ENCODE results near the gene PKIB.
"Not testable (repeated sequence)": the region's sequence is repeated elsewhere in the genome, so short reads cannot be mapped to it uniquely, and the experiment has no call there.

PKIB gene

DNA sequence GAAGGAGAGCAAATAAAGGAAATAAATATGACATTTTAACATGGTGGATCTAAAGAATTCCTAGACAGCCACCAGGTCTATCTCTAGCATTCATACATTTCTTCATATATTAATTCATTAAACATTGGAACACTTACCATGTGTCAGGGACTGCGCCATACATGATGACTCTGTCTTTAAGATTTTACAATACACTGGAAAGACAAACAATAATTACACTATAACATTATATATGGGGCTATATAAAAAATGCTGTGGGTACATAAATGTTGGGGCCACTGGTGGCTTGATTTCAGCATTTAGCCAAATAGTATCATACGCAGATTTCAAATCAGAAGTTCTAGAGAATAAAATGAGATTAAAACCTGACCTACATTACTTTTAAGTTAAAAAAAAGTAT lies 33.3 kb upstream of the PKIB start:
- no peak overlapping the region for H3K4me2 ChIP-seq (ENCODE audit: low read length)
- no peaks in the 10 kb centered on the region for H3K9me3 ChIP-seq (ENCODE audit: control insufficient read depth, low read length)
- H3K27me3 ChIP-seq (ENCODE audit: control insufficient read depth, insufficient read depth, low read length): no peaks in the 10 kb centered on the region
- H3K27ac ChIP-seq: no peak overlapping the region
- no peaks in the 10 kb centered on the region for H3K36me3 ChIP-seq (ENCODE audit: control insufficient read depth, insufficient read depth, low read length)
- no peak overlapping the region for H2AFZ ChIP-seq
- no peaks in the 10 kb centered on the region for H3K79me2 ChIP-seq
- no peak overlapping the region for H3K9ac ChIP-seq
- H3K4me3 ChIP-seq (ENCODE audit: low read depth, low read length): no peak overlapping the region
- no peaks in the 10 kb centered on the region for H3K4me1 ChIP-seq
- TF ChIP-seq, protein P1, sequence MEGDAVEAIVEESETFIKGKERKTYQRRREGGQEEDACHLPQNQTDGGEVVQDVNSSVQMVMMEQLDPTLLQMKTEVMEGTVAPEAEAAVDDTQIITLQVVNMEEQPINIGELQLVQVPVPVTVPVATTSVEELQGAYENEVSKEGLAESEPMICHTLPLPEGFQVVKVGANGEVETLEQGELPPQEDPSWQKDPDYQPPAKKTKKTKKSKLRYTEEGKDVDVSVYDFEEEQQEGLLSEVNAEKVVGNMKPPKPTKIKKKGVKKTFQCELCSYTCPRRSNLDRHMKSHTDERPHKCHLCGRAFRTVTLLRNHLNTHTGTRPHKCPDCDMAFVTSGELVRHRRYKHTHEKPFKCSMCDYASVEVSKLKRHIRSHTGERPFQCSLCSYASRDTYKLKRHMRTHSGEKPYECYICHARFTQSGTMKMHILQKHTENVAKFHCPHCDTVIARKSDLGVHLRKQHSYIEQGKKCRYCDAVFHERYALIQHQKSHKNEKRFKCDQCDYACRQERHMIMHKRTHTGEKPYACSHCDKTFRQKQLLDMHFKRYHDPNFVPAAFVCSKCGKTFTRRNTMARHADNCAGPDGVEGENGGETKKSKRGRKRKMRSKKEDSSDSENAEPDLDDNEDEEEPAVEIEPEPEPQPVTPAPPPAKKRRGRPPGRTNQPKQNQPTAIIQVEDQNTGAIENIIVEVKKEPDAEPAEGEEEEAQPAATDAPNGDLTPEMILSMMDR (IDR thresholded peaks at IDR 0.05): no peak

DNA sequence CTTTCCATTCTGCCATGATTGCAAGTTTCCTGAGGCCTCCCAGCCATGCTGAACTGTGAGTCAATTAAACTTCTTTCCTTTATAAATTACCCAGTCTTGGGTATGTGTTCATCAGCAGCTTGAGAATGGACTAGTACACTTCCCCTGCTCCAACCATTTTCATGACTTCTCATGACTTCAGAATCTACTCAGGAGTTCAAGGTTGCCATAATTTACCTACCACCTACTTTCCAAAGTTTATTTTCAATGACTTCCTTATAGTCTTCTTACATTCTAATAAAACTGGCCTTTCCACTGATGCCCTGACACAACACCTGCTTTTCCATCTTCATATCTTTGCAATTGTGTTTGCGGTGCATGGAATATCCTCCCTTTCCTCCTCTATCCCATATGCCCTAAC lies 31.2 kb upstream of the PKIB start:
- no peaks in the 10 kb centered on the region for H3K36me3 ChIP-seq (ENCODE audit: control insufficient read depth, insufficient read depth, low read length)
- no peak overlapping the region for H3K9ac ChIP-seq
- TF ChIP-seq, protein P1 (IDR thresholded peaks at IDR 0.05): no peak
- H3K9me3 ChIP-seq (ENCODE audit: control insufficient read depth, low read length): no peaks in the 10 kb centered on the region
- H3K27me3 ChIP-seq (ENCODE audit: control insufficient read depth, insufficient read depth, low read length): no peaks in the 10 kb centered on the region
- no peaks in the 10 kb centered on the region for H3K79me2 ChIP-seq
- no peak overlapping the region for H3K4me2 ChIP-seq (ENCODE audit: low read length)
- H3K4me1 ChIP-seq: no peaks in the 10 kb centered on the region
- H2AFZ ChIP-seq: no peak overlapping the region
- no peak overlapping the region for H3K4me3 ChIP-seq (ENCODE audit: low read depth, low read length)
- no peak overlapping the region for H3K27ac ChIP-seq

DNA sequence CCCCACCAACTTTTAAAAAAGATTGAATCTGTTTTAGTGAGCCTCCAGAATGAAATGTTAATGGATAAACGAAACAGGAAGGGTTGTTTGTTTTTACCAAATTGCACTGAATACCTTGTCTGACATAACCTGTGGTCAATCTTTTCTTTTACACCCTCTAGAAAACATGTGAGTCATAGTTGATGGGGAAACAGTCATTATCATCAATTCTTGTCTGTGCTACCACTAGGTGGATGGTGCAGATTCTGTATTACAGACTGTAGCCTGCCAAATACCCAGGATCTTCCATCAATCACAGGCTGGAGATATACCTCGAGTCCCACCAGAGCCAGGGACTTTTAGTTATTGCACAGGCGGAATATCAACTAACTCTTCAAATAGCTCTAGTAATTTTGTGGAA lies 29.5 kb upstream of the PKIB start:
- no peaks in the 10 kb centered on the region for H3K36me3 ChIP-seq (ENCODE audit: control insufficient read depth, insufficient read depth, low read length)
- H3K79me2 ChIP-seq: no peaks in the 10 kb centered on the region
- H3K4me1 ChIP-seq: no peaks in the 10 kb centered on the region
- no peaks in the 10 kb centered on the region for H3K9me3 ChIP-seq (ENCODE audit: control insufficient read depth, low read length)
- H3K4me2 ChIP-seq (ENCODE audit: low read length): no peak overlapping the region
- no peaks in the 10 kb centered on the region for H3K27me3 ChIP-seq (ENCODE audit: control insufficient read depth, insufficient read depth, low read length)
- H3K4me3 ChIP-seq (ENCODE audit: low read depth, low read length): no peak overlapping the region
- H2AFZ ChIP-seq: no peak overlapping the region
- TF ChIP-seq, protein P1 (IDR thresholded peaks at IDR 0.05): no peak
- H3K27ac ChIP-seq: no peak overlapping the region
- no peak overlapping the region for H3K9ac ChIP-seq

DNA sequence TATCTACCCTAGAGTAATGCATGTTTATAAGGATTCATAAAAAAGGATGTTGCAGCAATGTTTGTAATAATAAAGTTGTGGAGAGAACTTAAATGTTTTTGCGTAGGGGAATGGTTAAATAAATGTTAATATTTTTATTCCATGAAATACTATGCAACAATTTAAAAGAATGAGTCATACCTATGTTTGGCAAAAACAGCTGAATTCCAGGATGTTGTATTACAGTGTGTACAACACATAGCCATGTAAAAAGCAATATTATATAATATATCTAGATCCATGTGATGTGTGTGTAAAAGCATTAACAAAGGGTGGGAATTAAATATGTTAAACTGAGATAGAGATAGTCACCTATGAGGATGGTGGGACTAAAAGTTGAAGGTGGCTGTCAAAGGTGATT lies 21.1 kb upstream of the PKIB start:
- H3K27me3 ChIP-seq (ENCODE audit: control insufficient read depth, insufficient read depth, low read length): no peaks in the 10 kb centered on the region
- no peak overlapping the region for H3K4me2 ChIP-seq (ENCODE audit: low read length)
- H2AFZ ChIP-seq: no peak overlapping the region
- no peaks in the 10 kb centered on the region for H3K79me2 ChIP-seq
- TF ChIP-seq, protein P1 (IDR thresholded peaks at IDR 0.05): no peak
- peaks cover 4% of the 10 kb centered on the region for H3K4me1 ChIP-seq
- H3K9me3 ChIP-seq (ENCODE audit: control insufficient read depth, low read length): no peaks in the 10 kb centered on the region
- H3K36me3 ChIP-seq (ENCODE audit: control insufficient read depth, insufficient read depth, low read length): no peaks in the 10 kb centered on the region
- H3K4me3 ChIP-seq (ENCODE audit: low read depth, low read length): no peak overlapping the region
- no peak overlapping the region for H3K27ac ChIP-seq
- H3K9ac ChIP-seq: no peak overlapping the region

DNA sequence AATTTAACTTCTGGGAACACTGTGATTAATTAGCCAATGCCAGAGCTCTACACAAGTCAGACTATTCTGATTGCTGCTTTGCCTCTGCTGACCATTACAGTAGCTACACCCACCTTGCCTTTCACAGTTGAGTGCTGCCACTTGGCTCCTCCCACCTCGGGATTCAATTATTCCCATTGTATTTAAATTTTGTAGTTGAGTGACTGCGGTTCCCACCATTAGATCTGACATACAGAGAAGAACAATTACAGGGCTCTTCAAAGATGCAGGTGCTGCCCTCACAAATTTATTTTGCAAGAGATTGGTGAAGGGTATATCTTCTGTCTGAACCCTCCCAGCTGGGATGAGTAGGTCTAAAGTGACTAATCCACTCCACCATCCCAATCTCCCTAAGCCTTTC lies 11.9 kb upstream of the PKIB start:
- H3K36me3 ChIP-seq (ENCODE audit: control insufficient read depth, insufficient read depth, low read length); H3K79me2 ChIP-seq; H3K9ac ChIP-seq; H2AFZ ChIP-seq; H3K4me2 ChIP-seq (ENCODE audit: low read length); H3K9me3 ChIP-seq (ENCODE audit: control insufficient read depth, low read length); H3K4me3 ChIP-seq (ENCODE audit: low read depth, low read length); H3K4me1 ChIP-seq; H3K27ac ChIP-seq; H3K27me3 ChIP-seq (ENCODE audit: control insufficient read depth, insufficient read depth, low read length): not testable (repeated sequence)
